Erythroblast (primary cell): ENCODE data around the gene FBLN5.

Experiments used
- GATA1 ChIP-seq: IDR thresholded peaks from 2 replicates; pipeline ENCODE4 v1.6.1; 2011; ENCODE audit warnings: low read depth, mild to moderate bottlenecking, control low read depth, low read length, moderate library complexity
- POLR2A ChIP-seq: IDR thresholded peaks from 2 replicates; pipeline ENCODE4 v1.6.1; 2011; ENCODE audit warnings: mild to moderate bottlenecking, low read length

DNA sequence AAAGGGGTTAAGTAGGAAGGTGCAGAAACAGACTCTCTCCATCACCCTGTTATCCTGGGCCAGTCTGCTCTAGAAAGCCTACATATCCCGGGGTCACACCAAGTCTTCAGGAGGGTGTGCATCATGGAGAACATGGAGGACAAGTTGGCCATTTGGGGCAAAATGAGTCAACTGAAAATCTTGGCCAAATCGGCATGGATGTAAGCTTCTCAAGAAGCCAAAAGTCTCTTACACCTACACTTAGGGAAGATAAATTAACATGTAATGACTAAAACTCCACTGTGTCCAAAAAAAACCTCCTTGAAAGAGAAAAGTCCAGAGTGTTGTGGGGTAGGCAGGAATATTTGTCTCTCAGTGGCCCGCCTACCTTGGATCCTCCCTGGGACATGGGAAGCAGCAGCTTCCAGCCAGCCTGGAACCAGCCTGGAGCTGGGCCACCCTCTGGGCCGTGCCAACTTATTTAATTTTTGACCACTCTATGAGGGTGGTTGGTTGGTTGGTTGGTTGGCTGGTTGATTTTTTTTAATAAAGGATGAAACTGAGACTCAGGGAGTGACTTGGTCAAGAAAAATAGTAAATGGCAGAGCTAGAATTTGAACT lies 62.3 kb downstream of the FBLN5 start:
- TF ChIP-seq POLR2A, result no peak
- no peak for TF ChIP-seq GATA1
